ENCODE data around the gene MMP15.

DNA sequence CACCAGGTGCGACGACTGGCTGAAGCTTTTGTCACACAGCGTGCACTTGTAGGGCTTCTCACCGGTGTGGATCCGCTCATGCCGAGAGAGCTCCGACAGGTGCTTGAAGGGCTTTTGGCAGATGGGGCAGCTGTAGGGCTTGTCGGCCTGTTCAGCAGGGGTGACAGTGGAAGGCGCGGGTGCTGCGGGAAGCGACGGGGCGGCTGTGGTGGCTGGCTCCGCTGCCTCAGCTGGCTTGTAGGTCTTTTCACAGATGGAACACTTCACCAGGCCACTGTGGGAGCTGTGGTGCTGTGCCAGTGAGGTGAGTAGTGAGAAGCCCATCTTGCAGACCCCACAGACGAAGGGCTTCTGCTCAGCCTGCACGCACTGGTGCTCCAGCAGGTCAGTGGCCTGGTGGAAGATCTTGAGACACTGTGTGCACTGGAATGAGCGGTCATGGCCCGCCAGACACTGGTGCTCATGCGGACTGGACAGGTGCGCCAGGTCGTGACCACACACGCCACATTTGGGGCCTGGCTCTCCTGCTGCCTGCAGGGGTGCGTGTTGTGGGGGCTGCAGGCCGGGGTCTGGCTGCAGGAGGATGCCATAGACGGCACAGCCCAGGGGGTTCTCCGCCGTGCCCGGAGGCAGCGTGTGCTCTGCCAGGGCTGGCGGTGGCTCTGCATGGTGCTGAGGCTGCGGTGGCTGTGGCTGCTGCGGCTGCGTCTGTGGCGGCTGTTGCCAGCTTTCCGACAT, 27.9 kb upstream of the MMP15 start:
- TF ChIP-seq, protein P1, sequence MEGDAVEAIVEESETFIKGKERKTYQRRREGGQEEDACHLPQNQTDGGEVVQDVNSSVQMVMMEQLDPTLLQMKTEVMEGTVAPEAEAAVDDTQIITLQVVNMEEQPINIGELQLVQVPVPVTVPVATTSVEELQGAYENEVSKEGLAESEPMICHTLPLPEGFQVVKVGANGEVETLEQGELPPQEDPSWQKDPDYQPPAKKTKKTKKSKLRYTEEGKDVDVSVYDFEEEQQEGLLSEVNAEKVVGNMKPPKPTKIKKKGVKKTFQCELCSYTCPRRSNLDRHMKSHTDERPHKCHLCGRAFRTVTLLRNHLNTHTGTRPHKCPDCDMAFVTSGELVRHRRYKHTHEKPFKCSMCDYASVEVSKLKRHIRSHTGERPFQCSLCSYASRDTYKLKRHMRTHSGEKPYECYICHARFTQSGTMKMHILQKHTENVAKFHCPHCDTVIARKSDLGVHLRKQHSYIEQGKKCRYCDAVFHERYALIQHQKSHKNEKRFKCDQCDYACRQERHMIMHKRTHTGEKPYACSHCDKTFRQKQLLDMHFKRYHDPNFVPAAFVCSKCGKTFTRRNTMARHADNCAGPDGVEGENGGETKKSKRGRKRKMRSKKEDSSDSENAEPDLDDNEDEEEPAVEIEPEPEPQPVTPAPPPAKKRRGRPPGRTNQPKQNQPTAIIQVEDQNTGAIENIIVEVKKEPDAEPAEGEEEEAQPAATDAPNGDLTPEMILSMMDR (IDR thresholded peaks at IDR 0.05): no peak
- TF ChIP-seq POLR2A (IDR thresholded peaks at IDR 0.05): no peak

All from heart left ventricle (tissue), 13 donors.